IPS DF 4.7 (cell line): Measurements from ENCODE around the gene CCR2.
"Not testable (repeated sequence)": the region's sequence is repeated elsewhere in the genome, so short reads cannot be mapped to it uniquely, and the experiment has no call there.

ENCODE experiments used
- DNase-seq: peaks from one replicate; pipeline ENCODE4 v3.0.0-alpha.2; 2013; ENCODE audit warnings: low spot score; ENCODE audit errors: extremely low read depth

CCR2 gene

DNA sequence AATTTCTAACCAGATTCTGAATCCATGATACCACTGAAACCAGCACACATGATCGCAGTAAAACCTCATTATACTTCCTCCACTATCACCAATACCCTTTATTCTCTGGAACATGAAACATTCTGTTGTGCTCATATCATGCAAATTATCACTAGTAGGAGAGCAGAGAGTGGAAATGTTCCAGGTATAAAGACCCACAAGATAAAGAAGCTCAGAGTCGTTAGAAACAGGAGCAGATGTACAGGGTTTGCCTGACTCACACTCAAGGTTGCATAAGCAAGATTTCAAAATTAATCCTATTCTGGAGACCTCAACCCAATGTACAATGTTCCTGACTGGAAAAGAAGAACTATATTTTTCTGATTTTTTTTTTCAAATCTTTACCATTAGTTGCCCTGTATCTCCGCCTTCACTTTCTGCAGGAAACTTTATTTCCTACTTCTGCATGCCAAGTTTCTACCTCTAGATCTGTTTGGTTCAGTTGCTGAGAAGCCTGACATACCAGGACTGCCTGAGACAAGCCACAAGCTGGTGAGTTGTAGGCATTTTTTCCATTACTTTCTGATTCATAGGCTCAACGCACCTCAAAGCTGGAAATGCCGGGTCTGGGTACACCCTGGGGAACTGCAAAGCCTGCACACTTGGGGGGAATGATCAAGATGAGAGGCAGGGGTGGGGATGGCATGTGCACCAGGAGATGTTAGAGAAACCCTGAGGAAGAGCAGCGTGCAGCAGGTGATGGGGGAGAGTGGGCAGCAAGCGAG lies at the start of gene CCR2:
Gene CCR2 (plus strand): TSS at position 465 of the 764 bp plus-strand sequence. CDS start 3,417 bp downstream, outside the sequence.
- no peak for DNase-seq

GRCh38 chr3:46304739-46305138 lies 49.2 kb upstream of the CCR2 start:
- DNase-seq = no peak

- DNase-seq = no peak
These were observed 40.9 kb upstream of the CCR2 start for GRCh38 chr3:46312991-46313390.

- DNase-seq = no peak
These were observed 39.4 kb upstream of the CCR2 start for GRCh38 chr3:46314517-46314916.

GRCh38 chr3:46316206-46316605 lies 37.7 kb upstream of the CCR2 start:
- DNase-seq = no peak

- DNase-seq = no peak
These were observed 35.5 kb upstream of the CCR2 start for GRCh38 chr3:46318207-46318927.

DNA sequence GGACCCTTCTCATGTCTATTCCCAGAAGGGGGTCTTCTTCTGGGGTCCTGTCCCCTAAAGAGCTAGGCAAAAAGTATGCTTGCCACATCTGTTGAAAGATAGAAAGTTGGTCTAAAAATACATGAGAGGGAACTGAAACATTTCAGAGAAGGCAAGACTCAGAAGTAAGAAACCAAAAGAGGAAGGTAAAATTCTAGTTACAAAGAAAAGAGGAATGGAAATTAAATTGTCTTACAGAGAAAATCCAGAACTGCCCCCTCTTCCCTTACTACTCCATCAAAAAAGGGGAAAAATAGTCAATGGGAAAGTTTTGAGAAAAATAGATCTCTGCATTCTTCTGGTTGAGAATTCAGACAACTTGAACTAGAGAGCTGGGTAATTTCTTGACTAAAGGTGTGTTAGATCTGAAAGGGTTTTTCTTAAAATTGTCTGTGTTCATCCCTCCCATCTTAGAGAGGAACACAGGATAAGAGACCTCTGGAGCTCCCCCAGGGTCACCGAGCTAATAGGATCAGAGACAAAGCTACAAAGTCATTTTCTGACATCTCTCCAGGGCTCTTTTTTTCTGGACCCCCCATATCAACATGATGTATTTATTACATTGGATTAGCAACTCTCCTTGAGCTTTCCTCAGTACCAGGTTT lies 32.3 kb upstream of the CCR2 start:
- DNase-seq = no peak

GRCh38 chr3:46324036-46324435 lies 29.9 kb upstream of the CCR2 start:
- DNase-seq = no peak

- no peak for DNase-seq
These were observed 28.1 kb upstream of the CCR2 start for GRCh38 chr3:46325645-46326300.

DNA sequence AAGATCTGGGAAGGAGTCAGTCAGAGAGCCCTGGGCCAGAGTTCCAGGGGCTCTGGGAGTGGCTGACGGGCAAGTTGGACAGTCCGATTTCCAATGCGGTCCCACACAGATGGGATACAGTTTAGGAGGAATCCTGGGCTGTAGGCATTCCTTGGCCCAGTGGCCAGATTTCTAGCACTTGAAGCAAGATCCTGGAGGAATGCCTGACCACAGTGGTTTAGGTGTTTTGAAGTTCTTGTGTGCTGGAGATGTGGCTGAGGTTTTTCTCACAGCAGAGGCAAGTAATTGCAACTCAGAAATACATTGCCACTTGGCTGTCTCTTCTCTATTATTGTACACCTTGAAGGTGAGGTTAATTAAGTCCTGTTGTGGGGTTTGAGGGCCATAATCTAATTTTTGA lies 23.2 kb upstream of the CCR2 start:
- DNase-seq = not testable (repeated sequence)

- no peak for DNase-seq
These were observed 19.0 kb upstream of the CCR2 start for GRCh38 chr3:46334741-46335478.

DNA sequence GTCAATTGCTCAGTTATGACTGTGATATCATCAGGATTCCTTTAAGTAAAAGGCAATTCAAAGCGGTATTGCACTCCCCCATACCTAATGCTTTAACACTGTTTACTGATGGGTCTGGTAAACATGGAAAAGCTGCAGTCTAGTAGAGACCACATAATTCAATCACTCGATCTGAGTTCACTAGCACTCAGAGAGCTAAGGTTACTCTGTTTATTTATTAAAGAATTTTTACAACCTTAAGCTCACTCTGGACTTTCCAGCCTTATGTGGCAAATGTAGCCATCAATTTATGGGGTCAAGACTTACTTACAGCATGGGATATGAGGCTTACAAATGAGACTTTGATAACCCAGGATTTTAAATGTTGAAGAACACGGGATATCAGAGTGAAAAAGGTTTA lies 18.4 kb upstream of the CCR2 start:
- no peak for DNase-seq

- no peak for DNase-seq
These were observed 16.0 kb upstream of the CCR2 start for GRCh38 chr3:46337911-46338310.

DNA sequence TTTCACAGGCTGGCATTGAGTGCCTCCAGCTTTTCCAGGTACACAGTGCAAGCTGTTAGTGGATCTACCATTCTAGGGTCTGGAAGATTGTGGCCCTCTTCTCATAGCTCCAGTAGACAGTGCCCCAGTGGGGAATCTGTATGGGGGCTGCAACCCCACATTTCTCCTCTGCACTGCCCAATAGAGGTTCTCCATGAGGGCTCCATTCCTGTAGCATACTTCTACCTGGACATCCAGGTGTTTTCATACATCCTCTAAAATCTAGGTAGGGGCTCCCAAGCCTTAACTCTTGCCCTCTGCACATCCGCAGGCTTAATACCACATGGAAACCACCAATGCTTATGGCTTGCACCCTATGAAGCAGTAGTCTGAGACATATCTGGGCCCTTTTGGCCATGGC lies 15.1 kb upstream of the CCR2 start:
- no peak for DNase-seq

GRCh38 chr3:46344476-46344875 lies 9.4 kb upstream of the CCR2 start:
- DNase-seq = no peak

DNA sequence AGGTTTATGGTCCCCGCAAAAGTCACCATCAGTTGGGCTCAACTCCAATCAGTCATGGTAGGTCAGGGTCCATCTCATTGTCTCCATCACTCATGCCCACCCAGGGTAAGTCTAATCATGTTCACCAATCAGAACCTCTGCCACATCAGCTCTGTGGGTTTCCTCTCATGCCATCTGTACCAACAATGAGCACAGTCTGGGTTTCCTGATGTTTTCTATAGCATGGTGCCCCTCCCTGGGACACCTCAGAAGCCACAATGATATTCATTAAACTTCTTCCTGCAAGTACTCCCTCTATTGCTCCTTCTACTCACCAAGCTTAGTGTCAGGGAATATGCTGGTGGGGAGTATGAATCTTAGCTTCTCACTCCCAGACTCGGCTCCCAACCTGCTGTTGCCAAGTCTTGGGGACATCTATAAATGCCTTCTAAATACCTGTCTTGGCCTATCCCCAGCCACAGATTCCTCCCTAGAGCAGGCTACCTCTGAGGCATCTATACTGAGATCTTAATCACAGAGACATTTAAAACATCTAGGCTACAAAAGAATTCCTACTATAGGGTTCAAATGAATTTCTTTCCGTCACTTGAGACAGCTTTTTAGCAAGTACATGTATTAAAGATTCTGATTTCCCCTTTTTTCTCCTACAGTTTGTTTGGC lies 5.0 kb upstream of the CCR2 start:
- no peak for DNase-seq

- DNase-seq = no peak
These were observed 4.2 kb upstream of the CCR2 start for GRCh38 chr3:46349484-46350261.

GRCh38 chr3:46350262-46350565 lies 3.7 kb upstream of the CCR2 start:
- DNase-seq = no peak

DNA sequence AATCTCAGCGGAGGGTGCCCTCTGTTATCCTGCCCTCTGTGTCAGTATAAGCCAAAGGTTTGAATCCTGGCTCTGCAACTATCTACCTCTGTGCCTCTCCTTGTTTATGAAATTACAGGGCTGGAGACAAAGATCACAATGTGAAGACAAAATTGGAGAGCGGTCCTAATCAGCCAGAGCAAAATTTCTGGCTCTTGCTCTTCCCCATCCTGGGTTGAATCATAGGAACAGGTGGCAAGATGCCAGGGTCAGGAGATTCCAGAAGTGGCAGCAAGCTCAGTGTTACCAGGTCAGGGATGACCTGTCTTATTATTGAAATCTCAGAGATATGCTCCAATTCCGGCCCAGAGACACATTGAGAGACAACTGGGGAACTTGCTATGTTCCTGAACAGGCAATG lies 2.3 kb upstream of the CCR2 start:
- no peak for DNase-seq

- DNase-seq = no peak
These were observed 821 bp upstream of the CCR2 start for GRCh38 chr3:46353090-46353489.
